NK-92 treated with Interleukin-12 subunit alpha and Interleukin-12 subunit beta, amount 100 ng/mL, for 24 hours (cell line): ENCODE data around the gene TPPP3.
"Not testable (repeated sequence)": the region's sequence is repeated elsewhere in the genome, so short reads cannot be mapped to it uniquely, and the experiment has no call there.

Source experiments
- DNase-seq: peaks from one replicate; lab custom pipeline; 2025; lab: John Stamatoyannopoulos, UW

The TPPP3 gene

GRCh38 chr16:67426022-67426421 is 32.7 kb upstream of the TPPP3 start:
- DNase-seq: no peak

GRCh38 chr16:67425580-67425979 is 32.3 kb upstream of the TPPP3 start:
- DNase-seq: no peak

- DNase-seq: no peak
Measured at GRCh38 chr16:67425061-67425460, 31.8 kb upstream of the TPPP3 start.

GRCh38 chr16:67424261-67424615 is 30.9 kb upstream of the TPPP3 start:
- no peak for DNase-seq

- no peak for DNase-seq
Measured at GRCh38 chr16:67423611-67424260, 30.4 kb upstream of the TPPP3 start.

- DNase-seq: no peak
Measured at GRCh38 chr16:67423015-67423414, 29.7 kb upstream of the TPPP3 start.

GRCh38 chr16:67421030-67421429 is 27.7 kb upstream of the TPPP3 start:
- DNase-seq: no peak

- no peak for DNase-seq
Measured at GRCh38 chr16:67419931-67420330, 26.6 kb upstream of the TPPP3 start.

GRCh38 chr16:67419502-67419901 is 26.2 kb upstream of the TPPP3 start:
- DNase-seq: no peak

- no peak for DNase-seq
Measured at GRCh38 chr16:67417333-67418061, 24.2 kb upstream of the TPPP3 start.

GRCh38 chr16:67415872-67416793 is 22.8 kb upstream of the TPPP3 start, which contains the start of gene ZDHHC1:
ZDHHC1 (minus strand) TSS chr16:67416477; CDS start chr16:67407775, 8,702 bp downstream.
- DNase-seq: no peak

GRCh38 chr16:67415421-67415820 is 22.1 kb upstream of the TPPP3 start:
- not testable (repeated sequence) for DNase-seq

- DNase-seq: no peak
Measured at GRCh38 chr16:67413978-67414911, 20.9 kb upstream of the TPPP3 start.

GRCh38 chr16:67412294-67412693 is 19.0 kb upstream of the TPPP3 start:
- no peak for DNase-seq

GRCh38 chr16:67411339-67411738 is 18.0 kb upstream of the TPPP3 start:
- DNase-seq: no peak

GRCh38 chr16:67409631-67410030 is 16.3 kb upstream of the TPPP3 start:
- no peak for DNase-seq

GRCh38 chr16:67407788-67408452 is 14.6 kb upstream of the TPPP3 start:
- no peak for DNase-seq

GRCh38 chr16:67407176-67407787 is 14.0 kb upstream of the TPPP3 start:
- no peak for DNase-seq

- DNase-seq: no peak
Measured at GRCh38 chr16:67406111-67406971, 13.0 kb upstream of the TPPP3 start.

- no peak for DNase-seq
Measured at GRCh38 chr16:67405336-67405735, 12.0 kb upstream of the TPPP3 start.
